ENCODE measurements around the gene DNAAF2. TPM values are rescaled to one million over a fixed set of nuclear protein-coding genes. Genes with fewer than 3 reads are reported as not detected.
A peak's percentile ranks its signal among the peaks of the same experiment; 100 is the strongest.

Gene DNAAF2
- total and polyA plus RNA-seq, 2 of the 13 experiments (the other 11 are each of a cell fraction or from before 2014, with no cell fraction given), result 6.1 to 13.6 TPM

DNA sequence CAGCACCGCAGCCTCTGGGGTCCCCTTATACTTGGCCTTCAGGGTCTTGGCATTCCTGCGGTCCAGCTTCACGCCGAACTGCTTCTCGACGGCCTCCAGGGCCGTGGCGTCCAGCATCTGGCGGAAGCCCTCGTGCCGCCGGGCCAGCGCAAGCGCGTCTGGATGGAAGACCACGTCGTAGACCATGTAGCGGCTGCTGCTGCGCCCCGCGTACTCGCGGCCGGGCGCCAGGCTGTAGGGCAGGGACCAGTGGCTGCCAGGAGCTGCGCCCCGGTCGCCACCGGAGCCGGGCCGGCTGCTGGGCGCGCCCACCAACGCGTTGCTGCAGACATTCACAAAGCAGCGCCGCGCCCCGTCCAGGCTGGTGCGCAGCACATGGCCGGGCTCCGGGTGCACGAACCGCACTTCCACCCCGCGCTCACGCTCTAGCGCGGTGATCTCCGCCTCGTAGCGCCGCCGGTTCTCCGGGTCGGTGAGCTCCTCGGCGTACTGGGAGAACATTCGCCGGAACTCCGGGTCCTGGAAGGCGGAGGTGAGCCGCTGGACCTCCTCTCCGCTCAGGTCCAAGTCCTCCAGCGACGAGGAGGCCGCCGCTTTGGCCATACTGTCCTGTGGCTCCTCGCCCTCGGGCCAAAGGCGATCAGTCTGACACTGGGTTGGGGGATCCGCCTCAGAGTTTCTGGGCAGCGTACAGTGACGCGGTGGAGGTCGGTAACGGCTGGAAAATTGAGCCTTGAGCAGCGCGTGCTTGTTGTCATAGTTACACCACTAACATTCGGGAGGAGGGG is at the start of gene DNAAF2 (continued):
- TF ChIP-seq, protein P1, sequence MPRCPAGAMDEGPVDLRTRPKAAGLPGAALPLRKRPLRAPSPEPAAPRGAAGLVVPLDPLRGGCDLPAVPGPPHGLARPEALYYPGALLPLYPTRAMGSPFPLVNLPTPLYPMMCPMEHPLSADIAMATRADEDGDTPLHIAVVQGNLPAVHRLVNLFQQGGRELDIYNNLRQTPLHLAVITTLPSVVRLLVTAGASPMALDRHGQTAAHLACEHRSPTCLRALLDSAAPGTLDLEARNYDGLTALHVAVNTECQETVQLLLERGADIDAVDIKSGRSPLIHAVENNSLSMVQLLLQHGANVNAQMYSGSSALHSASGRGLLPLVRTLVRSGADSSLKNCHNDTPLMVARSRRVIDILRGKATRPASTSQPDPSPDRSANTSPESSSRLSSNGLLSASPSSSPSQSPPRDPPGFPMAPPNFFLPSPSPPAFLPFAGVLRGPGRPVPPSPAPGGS (CRISPR knock-in tag; IDR thresholded peaks at IDR 0.05), result 0 out of 2 replicates have a peak, but pooled peaks have one; percentile 14
- TF ChIP-seq SOX5 (CRISPR knock-in tag; IDR thresholded peaks at IDR 0.05; ENCODE audit: borderline replicate concordance) (no peak), MAFG (CRISPR knock-in tag; IDR thresholded peaks at IDR 0.05) (no peak), KLF11 (CRISPR knock-in tag; IDR thresholded peaks at IDR 0.05) (no peak), FIP1L1 (IDR thresholded peaks at IDR 0.05; ENCODE audit: borderline replicate concordance, insufficient read depth, low read depth, low read length) (no peak), CENPX (CRISPR knock-in tag; IDR thresholded peaks at IDR 0.05) (no peak), HNRNPUL1 (IDR thresholded peaks at IDR 0.05; ENCODE audit: low read depth, low read length) (no peak), PCBP1 (IDR thresholded peaks at IDR 0.05; ENCODE audit: borderline replicate concordance, low read depth, low read length) (0 out of 2 replicates have a peak, but pooled peaks have one; percentile 18), ZNF816 (CRISPR knock-in tag; IDR thresholded peaks at IDR 0.05; ENCODE audit: borderline replicate concordance) (no peak), ZNF350 (CRISPR knock-in tag; IDR thresholded peaks at IDR 0.05; ENCODE audit: borderline replicate concordance, low read depth) (no peak; the same call in 1 of the 2 replicates), ZNF432 (CRISPR knock-in tag; IDR thresholded peaks at IDR 0.05; ENCODE audit: borderline replicate concordance) (no peak), ZC3H13 (CRISPR knock-in tag; IDR thresholded peaks at IDR 0.05) (peak; percentile 52), TRIM24 (CRISPR knock-in tag; IDR thresholded peaks at IDR 0.05) (no peak)
- TF ChIP-seq, protein P2, sequence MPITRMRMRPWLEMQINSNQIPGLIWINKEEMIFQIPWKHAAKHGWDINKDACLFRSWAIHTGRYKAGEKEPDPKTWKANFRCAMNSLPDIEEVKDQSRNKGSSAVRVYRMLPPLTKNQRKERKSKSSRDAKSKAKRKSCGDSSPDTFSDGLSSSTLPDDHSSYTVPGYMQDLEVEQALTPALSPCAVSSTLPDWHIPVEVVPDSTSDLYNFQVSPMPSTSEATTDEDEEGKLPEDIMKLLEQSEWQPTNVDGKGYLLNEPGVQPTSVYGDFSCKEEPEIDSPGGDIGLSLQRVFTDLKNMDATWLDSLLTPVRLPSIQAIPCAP (CRISPR knock-in tag; IDR thresholded peaks at IDR 0.05; ENCODE audit: low read depth), result no peak
- TF ChIP-seq, protein P3, sequence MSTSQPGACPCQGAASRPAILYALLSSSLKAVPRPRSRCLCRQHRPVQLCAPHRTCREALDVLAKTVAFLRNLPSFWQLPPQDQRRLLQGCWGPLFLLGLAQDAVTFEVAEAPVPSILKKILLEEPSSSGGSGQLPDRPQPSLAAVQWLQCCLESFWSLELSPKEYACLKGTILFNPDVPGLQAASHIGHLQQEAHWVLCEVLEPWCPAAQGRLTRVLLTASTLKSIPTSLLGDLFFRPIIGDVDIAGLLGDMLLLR (CRISPR knock-in tag; IDR thresholded peaks at IDR 0.05), result 0 out of 2 replicates have a peak, but pooled peaks have one; percentile 16
- TF ChIP-seq, protein P4, sequence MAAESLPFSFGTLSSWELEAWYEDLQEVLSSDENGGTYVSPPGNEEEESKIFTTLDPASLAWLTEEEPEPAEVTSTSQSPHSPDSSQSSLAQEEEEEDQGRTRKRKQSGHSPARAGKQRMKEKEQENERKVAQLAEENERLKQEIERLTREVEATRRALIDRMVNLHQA (CRISPR knock-in tag; IDR thresholded peaks at IDR 0.05), result no peak
- TF ChIP-seq, protein P5, sequence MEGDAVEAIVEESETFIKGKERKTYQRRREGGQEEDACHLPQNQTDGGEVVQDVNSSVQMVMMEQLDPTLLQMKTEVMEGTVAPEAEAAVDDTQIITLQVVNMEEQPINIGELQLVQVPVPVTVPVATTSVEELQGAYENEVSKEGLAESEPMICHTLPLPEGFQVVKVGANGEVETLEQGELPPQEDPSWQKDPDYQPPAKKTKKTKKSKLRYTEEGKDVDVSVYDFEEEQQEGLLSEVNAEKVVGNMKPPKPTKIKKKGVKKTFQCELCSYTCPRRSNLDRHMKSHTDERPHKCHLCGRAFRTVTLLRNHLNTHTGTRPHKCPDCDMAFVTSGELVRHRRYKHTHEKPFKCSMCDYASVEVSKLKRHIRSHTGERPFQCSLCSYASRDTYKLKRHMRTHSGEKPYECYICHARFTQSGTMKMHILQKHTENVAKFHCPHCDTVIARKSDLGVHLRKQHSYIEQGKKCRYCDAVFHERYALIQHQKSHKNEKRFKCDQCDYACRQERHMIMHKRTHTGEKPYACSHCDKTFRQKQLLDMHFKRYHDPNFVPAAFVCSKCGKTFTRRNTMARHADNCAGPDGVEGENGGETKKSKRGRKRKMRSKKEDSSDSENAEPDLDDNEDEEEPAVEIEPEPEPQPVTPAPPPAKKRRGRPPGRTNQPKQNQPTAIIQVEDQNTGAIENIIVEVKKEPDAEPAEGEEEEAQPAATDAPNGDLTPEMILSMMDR (CRISPR knock-in tag; IDR thresholded peaks at IDR 0.05), result no peak; the same call in 1 of the 2 replicates
- TF ChIP-seq, protein P6, sequence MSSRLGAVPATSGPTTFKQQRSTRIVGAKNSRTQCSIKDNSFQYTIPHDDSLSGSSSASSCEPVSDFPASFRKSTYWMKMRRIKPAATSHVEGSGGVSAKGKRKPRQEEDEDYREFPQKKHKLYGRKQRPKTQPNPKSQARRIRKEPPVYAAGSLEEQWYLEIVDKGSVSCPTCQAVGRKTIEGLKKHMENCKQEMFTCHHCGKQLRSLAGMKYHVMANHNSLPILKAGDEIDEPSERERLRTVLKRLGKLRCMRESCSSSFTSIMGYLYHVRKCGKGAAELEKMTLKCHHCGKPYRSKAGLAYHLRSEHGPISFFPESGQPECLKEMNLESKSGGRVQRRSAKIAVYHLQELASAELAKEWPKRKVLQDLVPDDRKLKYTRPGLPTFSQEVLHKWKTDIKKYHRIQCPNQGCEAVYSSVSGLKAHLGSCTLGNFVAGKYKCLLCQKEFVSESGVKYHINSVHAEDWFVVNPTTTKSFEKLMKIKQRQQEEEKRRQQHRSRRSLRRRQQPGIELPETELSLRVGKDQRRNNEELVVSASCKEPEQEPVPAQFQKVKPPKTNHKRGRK (CRISPR knock-in tag; IDR thresholded peaks at IDR 0.05), result no peak
- TF ChIP-seq, protein P7, sequence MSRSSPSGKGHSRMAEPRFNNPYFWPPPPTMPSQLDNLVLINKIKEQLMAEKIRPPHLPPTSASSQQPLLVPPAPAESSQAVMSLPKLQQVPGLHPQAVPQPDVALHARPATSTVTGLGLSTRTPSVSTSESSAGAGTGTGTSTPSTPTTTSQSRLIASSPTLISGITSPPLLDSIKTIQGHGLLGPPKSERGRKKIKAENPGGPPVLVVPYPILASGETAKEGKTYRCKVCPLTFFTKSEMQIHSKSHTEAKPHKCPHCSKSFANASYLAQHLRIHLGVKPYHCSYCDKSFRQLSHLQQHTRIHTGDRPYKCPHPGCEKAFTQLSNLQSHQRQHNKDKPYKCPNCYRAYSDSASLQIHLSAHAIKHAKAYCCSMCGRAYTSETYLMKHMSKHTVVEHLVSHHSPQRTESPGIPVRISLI (CRISPR knock-in tag; IDR thresholded peaks at IDR 0.05; ENCODE audit: borderline replicate concordance), result no peak
- TF ChIP-seq, protein P8, sequence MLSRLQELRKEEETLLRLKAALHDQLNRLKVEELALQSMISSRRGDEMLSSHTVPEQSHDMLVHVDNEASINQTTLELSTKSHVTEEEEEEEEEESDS (CRISPR knock-in tag; IDR thresholded peaks at IDR 0.05; ENCODE audit: borderline replicate concordance), result no peak
